Spleen (tissue), 7 donors: ENCODE measurements around the gene MAP3K19.

Experiments used
- CTCF ChIP-seq, 11 experiments: fragments of 200-600 bp in 7 of 11; fragments of 450-650 bp in 4 of 11; sonication (generic) in 4 of 11; IDR thresholded peaks in 8 of 11; conservative IDR thresholded peaks in 3 of 11; 1 replicate in 7 of 11; 2 replicates in 4 of 11; pipeline versions ENCODE4 v1.4.0 to v1.8.0; 2016 to 2021; ENCODE audit warnings: antibody characterized with exemption in 11 of 11, inconsistent platforms in 4 of 11, mild to moderate bottlenecking in 1 of 11
- POLR2A ChIP-seq, 3 donors: fragments of 450-650 bp; IDR thresholded peaks; one replicate each; pipeline ENCODE4 v1.5.1; 2017; ENCODE audit warnings: antibody characterized with exemption in 3 of 3, mild to moderate bottlenecking in 1 of 3
- POLR2AphosphoS5 ChIP-seq, 3 donors: sonication (generic); formaldehyde crosslinking; IDR thresholded peaks; one replicate each; pipeline ENCODE4 v1.5.1; 2017; ENCODE audit warnings: antibody characterized with exemption in 3 of 3
- donor health status: DM: no; HTN: no; CAD: no; lungs with moderate emphysema.
- donor health status: DM: no; HTN: no; CAD: no.
- donor health status: DM: no; HTN: no; CAD: no.

- TF ChIP-seq CTCF (IDR thresholded peaks at IDR 0.05 in 8 of 11, conservative IDR thresholded peaks at IDR 0.05 in 3 of 11), result no peak
- TF ChIP-seq POLR2A (IDR thresholded peaks at IDR 0.05), result no peak
- no peak for TF ChIP-seq POLR2AphosphoS5 (IDR thresholded peaks at IDR 0.05)
Observed at GRCh38 chr2:135050132-135050531, 2.9 kb upstream of the MAP3K19 start.
